GM13976 (cell line): ENCODE data around the gene KRTAP4-11.
"Not testable (repeated sequence)": the region's sequence is repeated elsewhere in the genome, so short reads cannot be mapped to it uniquely, and the experiment has no call there.

Source experiments
- DNase-seq: peaks from one replicate; pipeline ENCODE4 v3.0.0; 2012; ENCODE audit warnings: low spot score
- in situ Hi-C: fragments of 300-500 bp; cut with MboI; formaldehyde crosslinking; loops from one replicate; pipeline ENCODE4 v1.12.0; 2022; ENCODE audit warnings: low sequenced_read_pairs, mixed read lengths, inconsistent platforms; ENCODE audit not compliant: unreplicated experiment
- TF ChIP-seq, protein P1 (sequence below): IDR thresholded peaks from 2 replicates; pipeline ENCODE4 v1.5.1; 2012; ENCODE audit warnings: borderline replicate concordance, mild to moderate bottlenecking; ENCODE audit not compliant: insufficient read depth; ENCODE audit errors: extremely low read depth, missing control alignments, control extremely low read depth

KRTAP4-11 gene

GRCh38 chr17:41149652-41149985, 31.4 kb upstream of the KRTAP4-11 start, which contains the start of gene KRTAP4-5:
Gene KRTAP4-5 (minus strand): TSS chr17:41149825. CDS start chr17:41149767, 58 bp downstream.
- no peak for DNase-seq
- in situ Hi-C loops, result no loop called here
- TF ChIP-seq, protein P1, sequence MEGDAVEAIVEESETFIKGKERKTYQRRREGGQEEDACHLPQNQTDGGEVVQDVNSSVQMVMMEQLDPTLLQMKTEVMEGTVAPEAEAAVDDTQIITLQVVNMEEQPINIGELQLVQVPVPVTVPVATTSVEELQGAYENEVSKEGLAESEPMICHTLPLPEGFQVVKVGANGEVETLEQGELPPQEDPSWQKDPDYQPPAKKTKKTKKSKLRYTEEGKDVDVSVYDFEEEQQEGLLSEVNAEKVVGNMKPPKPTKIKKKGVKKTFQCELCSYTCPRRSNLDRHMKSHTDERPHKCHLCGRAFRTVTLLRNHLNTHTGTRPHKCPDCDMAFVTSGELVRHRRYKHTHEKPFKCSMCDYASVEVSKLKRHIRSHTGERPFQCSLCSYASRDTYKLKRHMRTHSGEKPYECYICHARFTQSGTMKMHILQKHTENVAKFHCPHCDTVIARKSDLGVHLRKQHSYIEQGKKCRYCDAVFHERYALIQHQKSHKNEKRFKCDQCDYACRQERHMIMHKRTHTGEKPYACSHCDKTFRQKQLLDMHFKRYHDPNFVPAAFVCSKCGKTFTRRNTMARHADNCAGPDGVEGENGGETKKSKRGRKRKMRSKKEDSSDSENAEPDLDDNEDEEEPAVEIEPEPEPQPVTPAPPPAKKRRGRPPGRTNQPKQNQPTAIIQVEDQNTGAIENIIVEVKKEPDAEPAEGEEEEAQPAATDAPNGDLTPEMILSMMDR, result no peak

- in situ Hi-C loops, result not testable (repeated sequence)
Measured at GRCh38 chr17:41148971-41149651, 30.9 kb upstream of the KRTAP4-11 start.

DNA sequence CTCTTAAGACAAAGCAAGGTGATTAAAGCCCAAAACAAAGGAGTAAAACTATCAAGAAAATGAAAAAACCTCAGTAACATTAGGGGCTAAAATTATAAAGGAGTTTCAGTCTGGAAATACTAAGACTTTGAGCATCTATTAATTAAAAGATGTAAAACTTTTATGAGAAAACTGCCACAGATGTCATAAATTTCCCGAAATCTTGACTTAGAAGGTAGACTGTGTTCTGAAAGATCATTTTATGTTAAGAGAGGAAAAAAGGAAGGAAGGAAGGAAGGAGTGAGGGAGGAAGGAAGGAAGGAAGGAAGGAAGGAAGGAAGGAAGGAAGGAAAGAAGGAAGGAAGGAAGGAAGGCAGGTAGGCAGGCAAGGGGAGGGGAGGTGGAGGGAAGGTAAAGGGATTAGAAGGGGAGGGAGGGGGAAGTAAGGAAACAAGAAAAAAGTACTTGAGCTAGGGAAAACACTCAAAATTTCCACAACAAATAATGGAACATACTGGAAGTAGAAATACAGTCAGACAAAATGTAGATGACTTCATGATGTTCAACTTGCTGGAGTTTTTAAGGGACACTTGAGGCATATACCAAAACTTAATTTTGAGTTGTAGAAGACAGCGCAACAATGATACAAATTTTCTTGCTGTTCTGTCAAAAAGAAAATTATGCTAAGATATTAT, 29.5 kb upstream of the KRTAP4-11 start:
- in situ Hi-C loops, result no loop called here
- no peak for DNase-seq
- TF ChIP-seq, protein P1, result no peak

More at GRCh38 chr17:41148971-41149651, 30.9 kb upstream of the KRTAP4-11 start:
- not testable (repeated sequence) for DNase-seq

- TF ChIP-seq, protein P1, result no peak
- no peak for DNase-seq
- in situ Hi-C loops, result no loop called here
Measured at GRCh38 chr17:41145261-41145660, 27.1 kb upstream of the KRTAP4-11 start.

- in situ Hi-C loops, result no loop called here
- TF ChIP-seq, protein P1, result no peak
- no peak for DNase-seq
Measured at GRCh38 chr17:41144846-41145245, 26.7 kb upstream of the KRTAP4-11 start.

DNA sequence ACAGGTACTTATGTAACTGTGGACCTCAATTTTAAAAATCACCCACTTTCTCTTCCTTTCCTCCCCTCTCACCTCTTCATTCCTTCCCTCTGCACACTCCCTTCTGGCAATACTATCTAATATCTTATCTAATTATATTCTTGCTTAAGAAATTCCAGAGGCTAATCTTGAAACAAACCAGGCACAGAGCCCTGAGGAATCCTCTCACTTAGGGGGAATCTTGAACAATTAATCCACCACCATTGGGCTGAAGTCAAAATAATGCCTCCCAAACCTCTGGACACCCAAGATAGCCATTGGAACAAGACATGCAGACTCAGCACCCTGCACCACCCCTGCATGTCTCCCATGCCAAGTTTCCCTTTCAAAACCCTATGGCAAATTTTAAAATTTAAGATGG, 23.2 kb upstream of the KRTAP4-11 start:
- in situ Hi-C loops, result no loop called here
- no peak for DNase-seq
- TF ChIP-seq, protein P1, result no peak

- no peak for DNase-seq
- TF ChIP-seq, protein P1, result no peak
- in situ Hi-C loops, result no loop called here
Measured at GRCh38 chr17:41140360-41141131, 22.4 kb upstream of the KRTAP4-11 start, which contains the start of gene KRTAP4-6. Gene KRTAP4-6 (minus strand): TSS chr17:41140544. CDS start chr17:41140487, 57 bp downstream.

DNA sequence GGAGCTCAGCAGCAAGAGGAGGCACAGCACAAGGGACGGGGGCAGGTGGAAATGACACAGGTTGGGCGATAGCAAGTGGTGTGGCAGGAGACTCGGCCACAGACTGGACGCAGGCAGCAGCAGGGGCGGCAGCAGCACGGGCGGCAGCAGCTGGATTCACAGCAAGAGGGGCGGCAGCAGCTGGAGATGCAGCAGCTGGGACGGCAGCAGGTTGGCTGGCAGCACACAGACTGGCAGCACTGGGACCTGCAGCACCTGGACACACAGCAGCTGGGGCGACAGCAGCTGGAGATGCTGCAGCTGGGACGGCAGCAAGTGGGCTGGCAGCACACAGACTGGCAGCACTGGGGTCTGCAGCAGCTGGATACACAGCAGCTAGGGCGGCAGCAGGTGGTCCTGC, 21.7 kb upstream of the KRTAP4-11 start:
- DNase-seq, in situ Hi-C loops: not testable (repeated sequence)
